H1 (cell line): ENCODE results near the gene ABCG8. TPM values are rescaled to one million over a fixed set of nuclear protein-coding genes. Genes with fewer than 3 reads are reported as not detected.
A peak's percentile ranks its signal among the peaks of the same experiment; 100 is the strongest.

Experiments used
- CTCF ChIA-PET: fragments of 300-600 bp; sonication (Branson Sonifier 250); formaldehyde crosslinking; loops from one replicate; lab custom pipeline; 2021; ENCODE audit not compliant: partially characterized antibody; lab: Charles Lee
- POLR2A ChIA-PET: fragments of 300-600 bp; sonication (Branson Sonifier 250); formaldehyde crosslinking; loops from one replicate; lab custom pipeline; 2021; ENCODE audit warnings: inconsistent platforms; ENCODE audit not compliant: partially characterized antibody; lab: Charles Lee
- DNase-seq, 2 experiments: peaks; one replicate each; pipeline versions ENCODE4 v3.0.0 to v3.0.0-alpha.2; 2010 to 2022; ENCODE audit warnings: low spot score in 2 of 2, low read depth in 1 of 2, mixed read lengths in 1 of 2
- FAIRE-seq: peaks from 2 replicates; lab custom pipeline; 2011; peaks lifted over from hg19 to GRCh38; lab: Jason Lieb, UNC
- H2AFZ ChIP-seq: 2 replicates; pipeline ENCODE4 v1.8.1; 2012; ENCODE audit warnings: low read length, inconsistent platforms
- H2AK5ac ChIP-seq: 2 replicates; pipeline ENCODE4 v1.6.1; 2013; ENCODE audit warnings: low read depth, low read length
- H2BK120ac ChIP-seq: replicated peaks from 2 replicates; pipeline ENCODE3; 2013; ENCODE audit warnings: low read depth, low read length, inconsistent platforms
- H2BK12ac ChIP-seq: 2 replicates; pipeline ENCODE4 v1.6.1; 2013; ENCODE audit warnings: low read depth, low read length
- H2BK15ac ChIP-seq: 2 replicates; pipeline ENCODE4 v1.6.1; 2013; ENCODE audit warnings: low read length
- H2BK20ac ChIP-seq: 2 replicates; pipeline ENCODE4 v1.6.1; 2013; ENCODE audit warnings: low read length
- H2BK5ac ChIP-seq: 2 replicates; pipeline ENCODE4 v1.6.1; 2013; ENCODE audit warnings: low read depth, low read length
- H3K14ac ChIP-seq: 2 replicates; pipeline ENCODE4 v1.6.1; 2013; ENCODE audit warnings: inconsistent platforms; ENCODE audit not compliant: insufficient read length
- H3K18ac ChIP-seq: 2 replicates; pipeline ENCODE4 v1.6.1; 2013; ENCODE audit warnings: low read length; ENCODE audit errors: extremely low read depth
- H3K23ac ChIP-seq: 2 replicates; pipeline ENCODE4 v1.6.1; 2013; ENCODE audit warnings: inconsistent platforms; ENCODE audit not compliant: insufficient read length
- H3K23me2 ChIP-seq: 2 replicates; pipeline ENCODE4 v1.6.1; 2013; ENCODE audit warnings: low read depth, low read length
- H3K27ac ChIP-seq: 2 replicates; pipeline ENCODE4 v1.6.1; 2011; ENCODE audit warnings: low read depth, low read length, inconsistent platforms
- H3K27me3 ChIP-seq, 4 experiments: replicated peaks in 1 of 4; 1 replicate in 1 of 4; 2 replicates in 3 of 4; pipeline versions ENCODE4 v1.6.1 to v1.8.1; 2011 to 2013; ENCODE audit warnings: low read length in 3 of 4, mild to moderate bottlenecking in 3 of 4, inconsistent platforms in 2 of 4, mixed read lengths in 2 of 4, moderate library complexity in 1 of 4; ENCODE audit not compliant: control insufficient read depth in 3 of 4, insufficient read depth in 3 of 4; ENCODE audit errors: extremely low read depth in 1 of 4
- H3K36me3 ChIP-seq, 4 experiments: 2 replicates each; pipeline versions ENCODE4 v1.6.1 to v1.8.1; 2011 to 2013; ENCODE audit warnings: mild to moderate bottlenecking in 4 of 4, low read length in 3 of 4, moderate library complexity in 2 of 4, control low read depth in 1 of 4, inconsistent platforms in 1 of 4; ENCODE audit not compliant: insufficient read depth in 4 of 4, control insufficient read depth in 2 of 4
- H3K4ac ChIP-seq: replicated peaks from 2 replicates; pipeline ENCODE3; 2013; ENCODE audit warnings: low read length, low read depth, mixed read lengths, inconsistent platforms; ENCODE audit not compliant: insufficient read length
- H3K4me1 ChIP-seq, 4 experiments: replicated peaks in 1 of 4; 1 replicate in 1 of 4; 2 replicates in 3 of 4; pipeline versions ENCODE4 v1.6.1 to v1.8.1; 2011 to 2013; ENCODE audit warnings: low read length in 3 of 4, inconsistent platforms in 2 of 4, mixed read lengths in 1 of 4; ENCODE audit not compliant: insufficient read depth in 4 of 4, control insufficient read depth in 3 of 4
- H3K4me2 ChIP-seq, 2 experiments: 2 replicates each; pipeline versions ENCODE4 v1.6.1 to v1.8.1; 2011 to 2013; ENCODE audit warnings: low read depth in 2 of 2, low read length in 2 of 2, control low read depth in 1 of 2, inconsistent platforms in 1 of 2, mild to moderate bottlenecking in 1 of 2; ENCODE audit not compliant: insufficient read depth in 1 of 2
- H3K4me3 ChIP-seq, 4 experiments: fragments of 200-600, 300-600 bp in 1 of 4; sonication (generic), shearing (Covaris generic), sonication (Bioruptor Twin) in 1 of 4; 2 replicates each; pipeline versions ENCODE4 v1.5.1 to v1.8.1; 2011 to 2016; ENCODE audit warnings: low read length in 4 of 4, low read depth in 3 of 4, control low read depth in 2 of 4, inconsistent platforms in 2 of 4, mild to moderate bottlenecking in 2 of 4, mixed read lengths in 1 of 4, moderate library complexity in 1 of 4; ENCODE audit not compliant: insufficient read depth in 2 of 4; ENCODE audit errors: extremely low read depth in 1 of 4
- H3K56ac ChIP-seq: replicated peaks from 2 replicates; pipeline ENCODE3; 2013; ENCODE audit warnings: low read depth, mild to moderate bottlenecking, mixed read lengths, low read length, inconsistent platforms; ENCODE audit not compliant: insufficient read length
- H3K79me1 ChIP-seq: 2 replicates; pipeline ENCODE4 v1.6.1; 2013; ENCODE audit warnings: low read depth, low read length, control low read depth
- H3K79me2 ChIP-seq, 2 experiments: 2 replicates each; pipeline versions ENCODE4 v1.6.1 to v1.8.1; 2012 to 2013; ENCODE audit warnings: low read length in 2 of 2, mild to moderate bottlenecking in 2 of 2, inconsistent platforms in 1 of 2; ENCODE audit not compliant: insufficient read depth in 2 of 2, control insufficient read depth in 1 of 2
- H3K9ac ChIP-seq, 4 experiments: replicated peaks in 1 of 4; 1 replicate in 1 of 4; 2 replicates in 3 of 4; pipeline versions ENCODE4 v1.6.1 to v1.8.1; 2011 to 2013; ENCODE audit warnings: low read depth in 3 of 4, low read length in 3 of 4, control low read depth in 2 of 4, mild to moderate bottlenecking in 2 of 4, moderate library complexity in 2 of 4, inconsistent platforms in 1 of 4; ENCODE audit errors: extremely low read depth in 1 of 4
- H3K9me3 ChIP-seq, 2 experiments: 2 replicates each; pipeline versions ENCODE4 v1.6.1 to v1.8.1; 2012 to 2013; ENCODE audit warnings: mild to moderate bottlenecking in 2 of 2, moderate library complexity in 2 of 2, control low read depth in 1 of 2, inconsistent platforms in 1 of 2, low read depth in 1 of 2, low read length in 1 of 2, mixed read lengths in 1 of 2; ENCODE audit not compliant: insufficient read depth in 2 of 2
- H4K20me1 ChIP-seq, 2 experiments: replicated peaks in 1 of 2; 2 replicates each; pipeline versions ENCODE3 to v1.8.1; 2011 to 2013; ENCODE audit warnings: inconsistent platforms in 2 of 2, low read length in 2 of 2, mild to moderate bottlenecking in 1 of 2; ENCODE audit not compliant: insufficient read depth in 2 of 2, control insufficient read depth in 1 of 2
- H4K5ac ChIP-seq: 2 replicates; pipeline ENCODE4 v1.6.1; 2013; ENCODE audit warnings: low read length, low read depth, mixed read lengths, inconsistent platforms; ENCODE audit not compliant: insufficient read length
- H4K8ac ChIP-seq: 2 replicates; pipeline ENCODE4 v1.8.0; 2013; ENCODE audit warnings: mild to moderate bottlenecking, moderate library complexity, low read length, inconsistent platforms; ENCODE audit not compliant: insufficient read depth; ENCODE audit errors: extremely low read depth
- H4K91ac ChIP-seq: replicated peaks from 2 replicates; pipeline ENCODE3; 2013; ENCODE audit warnings: low read length, mixed read lengths, inconsistent platforms; ENCODE audit not compliant: insufficient read length
- ATF3 ChIP-seq: IDR thresholded peaks from 2 replicates; pipeline ENCODE4 v1.6.1; 2011; ENCODE audit warnings: low read depth, mild to moderate bottlenecking, low read length; ENCODE audit not compliant: insufficient read depth
- BCL11A ChIP-seq, 2 experiments: IDR thresholded peaks; one replicate each; pipeline ENCODE4 v1.6.1; 2011; ENCODE audit warnings: low read depth in 2 of 2, low read length in 2 of 2, mild to moderate bottlenecking in 2 of 2
- CEBPB ChIP-seq: IDR thresholded peaks from 2 replicates; pipeline ENCODE4 v1.6.1; 2012; ENCODE audit warnings: low read depth, low read length
- CTBP2 ChIP-seq: IDR thresholded peaks from 2 replicates; pipeline ENCODE4 v1.7.0; 2011; ENCODE audit warnings: borderline replicate concordance, mild to moderate bottlenecking, moderate library complexity, mixed read lengths, low read length; ENCODE audit not compliant: insufficient read depth, insufficient read length
- E2F6 ChIP-seq: IDR thresholded peaks from 2 replicates; pipeline ENCODE4 v1.6.1; 2012; ENCODE audit warnings: inconsistent platforms
- EZH2 ChIP-seq: fragments of 200-600 bp; sonication (generic); IDR thresholded peaks from 2 replicates; pipeline ENCODE4 v1.7.1; 2012; ENCODE audit warnings: low read depth, mild to moderate bottlenecking, moderate library complexity, low read length, inconsistent platforms; ENCODE audit not compliant: severe bottlenecking
- GTF2F1 ChIP-seq: IDR thresholded peaks from 2 replicates; pipeline ENCODE4 v1.6.1; 2012; ENCODE audit warnings: low read depth, low read length, improper control_type of control experiment, borderline replicate concordance
- KDM4A ChIP-seq: IDR thresholded peaks from one replicate; pipeline ENCODE4 v1.7.1; 2012; ENCODE audit warnings: low read depth, mild to moderate bottlenecking, moderate library complexity, low read length, inconsistent platforms; ENCODE audit not compliant: severe bottlenecking
- SP2 ChIP-seq: IDR thresholded peaks from 2 replicates; pipeline ENCODE4 v1.6.1; 2012; ENCODE audit warnings: mild to moderate bottlenecking, low read length, inconsistent platforms
- SP4 ChIP-seq: IDR thresholded peaks from 2 replicates; pipeline ENCODE4 v1.6.1; 2012; ENCODE audit warnings: low read length, inconsistent platforms
- SUZ12 ChIP-seq: fragments of 200-600 bp; sonication (generic); IDR thresholded peaks from 2 replicates; pipeline ENCODE4 v1.6.1; 2012; ENCODE audit warnings: mild to moderate bottlenecking, inconsistent platforms, low read length, moderate library complexity, mixed read lengths
- WGBS, 2 experiments: shearing (Covaris generic) in 1 of 2; methylation state at CpG; one replicate each; pipeline versions ENCODE4 v1.1.6 to v1.1.7; 2013 to 2015; ENCODE audit warnings: low lambda C conversion rate in 2 of 2, mixed read lengths in 2 of 2, inconsistent platforms in 1 of 2, low coverage in 1 of 2, missing lambda C conversion rate in 1 of 2; ENCODE audit not compliant: insufficient replicate concordance in 2 of 2, insufficient coverage in 1 of 2, insufficient read length in 1 of 2; ENCODE audit errors: extremely low coverage in 1 of 2, missing lambda C conversion rate in 1 of 2; 5-methylcytosine and 5-hydroxymethylcytosine counted together
- polyA plus RNA-seq, 7 experiments: library from polyadenylated mRNA; depleted of rRNA in 3 of 7; stranded (reverse) in 5 of 7; unstranded in 2 of 7; fragments of >200 nt in 5 of 7; fragments of 200-250 nt in 2 of 7; gene quantifications; 1 replicate in 5 of 7; 2 replicates in 1 of 7; 4 replicates in 1 of 7; pipeline versions ENCODE4 v1.2.1 to v1.2.3, GENCODE V29; 2011 to 2013; ENCODE audit warnings: missing spikeins in 2 of 7, mixed read lengths in 2 of 7
- total RNA-seq: library from RNA; stranded (reverse); fragmentation: NEBNext Ultra II Directional; extraction: Animal tissue kit (Norgen Biotek cat#: 25700); gene quantifications from 2 replicates; pipeline ENCODE4 v1.2.1, GENCODE V29; 2021

ABCG8 gene
- total and polyA plus RNA-seq, 2 of the 8 experiments (the other 6 are each of a cell fraction or from before 2014, with no cell fraction given) = not detected

DNA sequence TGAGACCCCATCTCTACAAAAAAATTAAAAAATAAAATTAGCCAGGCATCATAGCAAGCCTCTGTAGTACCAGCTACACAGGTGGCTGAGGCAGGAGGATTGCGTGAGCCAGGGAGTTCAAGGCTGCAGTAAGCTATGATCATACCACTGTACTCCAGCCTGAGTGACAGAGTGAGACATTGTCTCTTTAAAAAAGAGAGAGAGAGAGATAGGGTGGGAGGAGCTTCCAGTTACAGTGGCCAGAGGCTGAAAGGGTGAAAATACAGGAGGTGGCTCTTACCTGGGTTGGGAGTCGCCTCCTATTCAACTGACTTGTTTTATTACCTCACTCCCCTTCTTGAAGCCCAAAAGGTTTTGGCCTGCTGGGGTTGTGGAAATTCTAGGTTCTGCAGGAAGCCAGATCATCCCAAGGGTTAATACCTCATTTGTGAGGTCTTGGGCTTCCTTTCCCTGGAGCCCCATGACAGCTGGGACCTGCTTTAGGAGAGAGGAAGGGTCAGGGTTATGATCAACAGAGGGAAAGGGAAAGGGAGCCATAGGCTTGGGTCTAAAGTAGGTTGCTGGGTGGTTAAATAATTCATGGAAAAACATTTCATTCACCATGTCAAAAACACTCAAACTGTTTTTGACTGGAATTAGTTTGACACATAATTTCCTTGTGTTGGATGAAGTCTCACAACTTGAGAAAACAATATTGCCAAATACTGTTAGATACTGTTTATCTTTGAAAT is 47.6 kb upstream of the ABCG8 start:
- ChIA-PET POLR2A (interaction anchor here (1.6 kb wide), 1 partner anchor 17 kb away, joined by 3 read pairs; the partner anchor contains the start of gene DYNC2LI1), CTCF (interaction anchor here (0.7 to 2.2 kb wide), 3 partner anchors 7 to 186 kb away, joined by 3 to 16 read pairs (median 3); no protein-coding TSS in a partner anchor)
- H3K4ac ChIP-seq = no peak overlapping the region
- H3K79me2 ChIP-seq = no peaks in the 10 kb centered on the region
- no peak overlapping the region for H4K5ac ChIP-seq
- H3K56ac ChIP-seq = no peak overlapping the region
- H3K4me2 ChIP-seq = no peak overlapping the region
- no peak overlapping the region for H3K14ac ChIP-seq
- H4K8ac ChIP-seq = no peak overlapping the region
- H3K18ac ChIP-seq = no peak overlapping the region
- no peak overlapping the region for H3K4me3 ChIP-seq
- no peak overlapping the region for H2AK5ac ChIP-seq
- no peaks in the 10 kb centered on the region; a peak in 1 of 8 replicates for H3K36me3 ChIP-seq
- H3K23ac ChIP-seq = no peak overlapping the region
- H3K23me2 ChIP-seq = no peaks in the 10 kb centered on the region
- no peak overlapping the region for H2BK5ac ChIP-seq
- no peaks in the 10 kb centered on the region for H4K20me1 ChIP-seq
- no peak overlapping the region for H4K91ac ChIP-seq
- no peak overlapping the region for H2BK20ac ChIP-seq
- H2BK120ac ChIP-seq = no peak overlapping the region
- no peaks in the 10 kb centered on the region for H3K9me3 ChIP-seq
- H3K4me1 ChIP-seq = no peaks in the 10 kb centered on the region
- no peak overlapping the region for H2BK12ac ChIP-seq
- no peaks in the 10 kb centered on the region for H3K79me1 ChIP-seq
- H3K27me3 ChIP-seq = no peaks in the 10 kb centered on the region
- no peak overlapping the region for H3K9ac ChIP-seq
- DNase-seq (no peak), FAIRE-seq (peak; percentile 39)
- WGBS, 2 experiments = 86% methylated on average over 2 of the region's 2 CpGs; no CpG with 5 or more reads in 1 of the 2 experiments
- no peak overlapping the region for H2AFZ ChIP-seq
- H2BK15ac ChIP-seq = no peak overlapping the region
- no peak overlapping the region for H3K27ac ChIP-seq
- no peak for TF ChIP-seq CEBPB
- TF ChIP-seq BCL11A (IDR thresholded peaks at IDR 0.05; ENCODE audit: low read depth in 2 of 2, low read length in 2 of 2) = no peak
- no peak for TF ChIP-seq SP2
- no peak for TF ChIP-seq SUZ12
- no peak for TF ChIP-seq EZH2
- no peak for TF ChIP-seq CTBP2
- TF ChIP-seq ATF3 = no peak
- no peak for TF ChIP-seq GTF2F1
- no peak for TF ChIP-seq E2F6
- TF ChIP-seq SP4 = no peak
- TF ChIP-seq KDM4A = no peak
